ENCODE data around the gene IGSF3. TPM values are rescaled to one million over a fixed set of nuclear protein-coding genes. Genes with fewer than 3 reads are reported as not detected.
A peak's percentile ranks its signal among the peaks of the same experiment; 100 is the strongest.

IGSF3 gene
- total and polyA plus RNA-seq, 10 of the 15 experiments (the other 5 are each of a cell fraction or from before 2014, with no cell fraction given): 1.4 to 18.0 (median 9.6) TPM

- WGBS (ENCODE audit: insufficient coverage, insufficient replicate concordance, low lambda C conversion rate, missing lambda C conversion rate): 0% methylated on average over 1 of the region's 1 CpG
- ATAC-seq: peak; percentile 3; the same call in 1 of the 3 replicates
Measured at GRCh38 chr1:116565222-116565621, 102.3 kb downstream of the IGSF3 start.

More at GRCh38 chr1:116565222-116565621, 102.3 kb downstream of the IGSF3 start:
- H2AFZ ChIP-seq (ENCODE audit: control insufficient read depth, low read depth, low read length): no peak overlapping the region
- no TSS peak for BruUV-seq (replicated peaks)
- no peaks in the 10 kb centered on the region for H3K27me3 ChIP-seq (replicated peaks in 1 of 2; ENCODE audit: control insufficient read depth in 2 of 2, insufficient read depth in 2 of 2, low read length in 1 of 2)
- H3K4me3 ChIP-seq: peak overlapping the region; percentile 46; the same call in 1 of the 2 replicates
- SMC1A ChIA-PET (ENCODE audit: uncharacterized antibody, unreplicated experiment): interaction anchor here (1.5 kb wide), 1 partner anchor 23 kb away, joined by 5 read pairs; no protein-coding TSS in a partner anchor
- H3K9ac ChIP-seq (ENCODE audit: control insufficient read depth, insufficient read depth, low read length): no peak overlapping the region
- H3K4me2 ChIP-seq (ENCODE audit: control insufficient read depth, insufficient read depth): peak overlapping the region; percentile 57
- H3K27ac ChIP-seq (ENCODE audit: control insufficient read depth, insufficient read depth): 0 out of 2 replicates have a peak overlapping the region, but pooled peaks have one; percentile 22
- peaks cover 6 to 13% of the 10 kb centered on the region in 2 experiments for H3K36me3 ChIP-seq (ENCODE audit: control insufficient read depth in 2 of 2, insufficient read depth in 2 of 2, low read length in 1 of 2)
- CTCF ChIA-PET: no interaction called here
- H3K79me2 ChIP-seq (ENCODE audit: control insufficient read depth, insufficient read depth, low read length): peaks cover 100% of the 10 kb centered on the region
- no peaks in the 10 kb centered on the region for H4K20me1 ChIP-seq (ENCODE audit: control insufficient read depth, insufficient read depth)
- H3K4me1 ChIP-seq (ENCODE audit: control insufficient read depth, insufficient read depth, low read length): peaks cover 20% of the 10 kb centered on the region; the same call in 1 of the 2 replicates
- TF ChIP-seq E2F4 (IDR thresholded peaks at IDR 0.05; ENCODE audit: low read depth, low read length): no peak
- TF ChIP-seq HDAC2 (IDR thresholded peaks at IDR 0.05): no peak
- TF ChIP-seq IRF5 (IDR thresholded peaks at IDR 0.05; ENCODE audit: borderline replicate concordance): no peak
- TF ChIP-seq NKRF (conservative IDR thresholded peaks at IDR 0.05): no peak
- TF ChIP-seq SMAD1 (IDR thresholded peaks at IDR 0.05; ENCODE audit: low read depth, partially characterized antibody): no peak
- TF ChIP-seq NR2F1 (conservative IDR thresholded peaks at IDR 0.05): no peak
- no peak for TF ChIP-seq SRF (IDR thresholded peaks at IDR 0.05; ENCODE audit: low read depth in 2 of 2, low read length in 2 of 2)
- TF ChIP-seq USF2 (IDR thresholded peaks at IDR 0.05; ENCODE audit: borderline replicate concordance, low read depth, low read length): no peak
- TF ChIP-seq CEBPB (IDR thresholded peaks at IDR 0.05; ENCODE audit: borderline replicate concordance in 1 of 2, low read depth in 2 of 2, low read length in 2 of 2): no peak
- in situ Hi-C loops (cut with MboI): loop anchor here (25.0 kb wide), 1 partner anchor 1097 kb away; no protein-coding TSS in a partner anchor
- FAIRE-seq (no peak), DNase-seq (ENCODE audit: low read depth, low spot score) (no peak)
- peaks cover 24% of the 10 kb centered on the region; the same call in 2 of the 3 replicates for H3K9me3 ChIP-seq (replicated peaks; ENCODE audit: control insufficient read depth, insufficient read depth, low read length)
- RAD21 ChIA-PET (ENCODE audit: unreplicated experiment): interaction anchor here (0.7 to 1.2 kb wide), 3 partner anchors 8 to 199 kb away, joined by 3 to 4 read pairs (median 3); no protein-coding TSS in a partner anchor
- POLR2A ChIA-PET: interaction anchor here (1.0 to 1.4 kb wide), 4 partner anchors 9 to 453 kb away, joined by 3 to 4 read pairs (median 3); partner anchors contain the start of gene MAB21L3
- intact Hi-C loops (cut with micrococcal nuclease; ENCODE audit: unreplicated experiment): no loop called here
